HG03558 (cell line): ENCODE measurements around the gene RNF144A.
"Not testable (repeated sequence)": the region's sequence is repeated elsewhere in the genome, so short reads cannot be mapped to it uniquely, and the experiment has no call there.

Source experiments
- ATAC-seq: cut with Tn5 transposase; IDR thresholded peaks from one replicate; pipeline ENCODE4 v1.9.1; 2021; ENCODE audit warnings: moderate number of reproducible peaks; ENCODE audit not compliant: unreplicated experiment; ENCODE audit errors: extremely low read depth

RNF144A gene

GRCh38 chr2:6993936-6994335 lies 76.7 kb downstream of the RNF144A start:
- ATAC-seq = no peak

GRCh38 chr2:6994536-6995128 lies 77.4 kb downstream of the RNF144A start:
- ATAC-seq = no peak

GRCh38 chr2:6995391-6996097 lies 78.3 kb downstream of the RNF144A start:
- ATAC-seq = no peak

GRCh38 chr2:6999211-6999877 lies 82.1 kb downstream of the RNF144A start:
- peak; percentile 54 for ATAC-seq

GRCh38 chr2:7001395-7001794 lies 84.2 kb downstream of the RNF144A start:
- ATAC-seq = not testable (repeated sequence)

GRCh38 chr2:7003895-7004294 lies 86.7 kb downstream of the RNF144A start:
- no peak for ATAC-seq

- no peak for ATAC-seq
Observed at GRCh38 chr2:7004636-7005035, 87.4 kb downstream of the RNF144A start.

GRCh38 chr2:7007488-7007845 lies 90.3 kb downstream of the RNF144A start:
- ATAC-seq = no peak

GRCh38 chr2:7007846-7008741 lies 90.9 kb downstream of the RNF144A start:
- no peak for ATAC-seq

- ATAC-seq = no peak
Observed at GRCh38 chr2:7009207-7009911, 92.1 kb downstream of the RNF144A start.

GRCh38 chr2:7010391-7011054 lies 93.3 kb downstream of the RNF144A start:
- no peak for ATAC-seq

- ATAC-seq = no peak
Observed at GRCh38 chr2:7011356-7012083, 94.3 kb downstream of the RNF144A start.

- no peak for ATAC-seq
Observed at GRCh38 chr2:7012141-7012764, 95.0 kb downstream of the RNF144A start.

GRCh38 chr2:7013471-7014160 lies 96.4 kb downstream of the RNF144A start:
- no peak for ATAC-seq

GRCh38 chr2:7014174-7014640 lies 97.0 kb downstream of the RNF144A start:
- no peak for ATAC-seq

GRCh38 chr2:7015007-7015950 lies 98.1 kb downstream of the RNF144A start:
- ATAC-seq = no peak

GRCh38 chr2:7016148-7016547 lies 98.9 kb downstream of the RNF144A start:
- ATAC-seq = no peak
